Gastrocnemius medialis (tissue), 4 donors: ENCODE measurements around the gene MS4A4A. TPM values are rescaled to one million over a fixed set of nuclear protein-coding genes. Genes with fewer than 3 reads are reported as not detected.

Experiments used
- ATAC-seq, 2 donors: fragments of 150-250 bp; one replicate each; pipeline ENCODE4 v1.9.1; 2016
- DNase-seq, 2 donors: peaks; one replicate each; pipeline ENCODE4 v3.0.0-alpha.2; 2019
- H3K27ac ChIP-seq, 4 donors: fragments of 200-600 bp; sonication (generic); 1 replicate in 1 of 4; 2 replicates in 3 of 4; pipeline ENCODE4 v1.5.1; 2016 to 2018; ENCODE audit warnings: mild to moderate bottlenecking in 2 of 4, moderate library complexity in 1 of 4
- H3K27me3 ChIP-seq, 3 donors: fragments of 200-600 bp; sonication (generic) in 2 of 3; 1 replicate in 1 of 3; 2 replicates in 2 of 3; pipeline versions ENCODE4 v1.5.1 to v1.6.0; 2016 to 2019; ENCODE audit warnings: mild to moderate bottlenecking in 1 of 3, moderate library complexity in 1 of 3
- H3K36me3 ChIP-seq, 2 donors: fragments of 200-600 bp; sonication (generic) in 1 of 2; one replicate each; pipeline ENCODE4 v1.5.1; 2017 to 2018
- H3K4me1 ChIP-seq, 2 donors: fragments of 200-600 bp; sonication (generic) in 1 of 2; one replicate each; pipeline ENCODE4 v1.5.1; 2016 to 2017; ENCODE audit warnings: mild to moderate bottlenecking in 2 of 2
- H3K4me3 ChIP-seq, 4 donors: fragments of 200-600 bp; sonication (generic) in 3 of 4; 1 replicate in 1 of 4; 2 replicates in 3 of 4; pipeline ENCODE4 v1.5.1; 2016 to 2019; ENCODE audit warnings: mild to moderate bottlenecking in 2 of 4
- H3K9me3 ChIP-seq, 3 donors: fragments of 200-600 bp; sonication (generic) in 2 of 3; 1 replicate in 1 of 3; 2 replicates in 2 of 3; pipeline ENCODE4 v1.5.1; 2016 to 2019
- POLR2A ChIP-seq, 2 donors: fragments of 450-650 bp; IDR thresholded peaks; one replicate each; pipeline ENCODE4 v1.6.1; 2017; ENCODE audit warnings: antibody characterized with exemption in 2 of 2, mild to moderate bottlenecking in 2 of 2, moderate library complexity in 2 of 2
- in situ Hi-C, 4 donors: fragments of 200-750 bp; cut with MboI; loops; one replicate each; pipeline versions ENCODE4 v1.15.0 to v1.8.0; 2017; ENCODE audit warnings: low sequenced_read_pairs in 4 of 4
- intact Hi-C: fragments of 100-400 bp; cut with DNase I; formaldehyde crosslinking; loops from one replicate; pipeline ENCODE4 v1.15.1; 2023; ENCODE audit warnings: low total_unique reads
- total RNA-seq, 4 donors: library from RNA; depleted of rRNA; stranded (reverse); fragments of >200 nt; gene quantifications; one replicate each; pipeline versions ENCODE4 v1.1.0 to v1.2.3, GENCODE V29; 2016
- TF ChIP-seq, protein P1 (sequence below), 5 experiments: fragments of 450-650 bp in 3 of 5; fragments of 200-600 bp in 2 of 5; sonication (generic) in 2 of 5; IDR thresholded peaks in 4 of 5; conservative IDR thresholded peaks in 1 of 5; 1 replicate in 4 of 5; 2 replicates in 1 of 5; pipeline ENCODE4 v1.5.1; 2016 to 2019; ENCODE audit warnings: antibody characterized with exemption in 5 of 5, mild to moderate bottlenecking in 3 of 5, moderate library complexity in 3 of 5

MS4A4A gene
- total RNA-seq, 4 donors from 2014 or later: 5.8 to 15.6 (median 8.4) TPM

DNA sequence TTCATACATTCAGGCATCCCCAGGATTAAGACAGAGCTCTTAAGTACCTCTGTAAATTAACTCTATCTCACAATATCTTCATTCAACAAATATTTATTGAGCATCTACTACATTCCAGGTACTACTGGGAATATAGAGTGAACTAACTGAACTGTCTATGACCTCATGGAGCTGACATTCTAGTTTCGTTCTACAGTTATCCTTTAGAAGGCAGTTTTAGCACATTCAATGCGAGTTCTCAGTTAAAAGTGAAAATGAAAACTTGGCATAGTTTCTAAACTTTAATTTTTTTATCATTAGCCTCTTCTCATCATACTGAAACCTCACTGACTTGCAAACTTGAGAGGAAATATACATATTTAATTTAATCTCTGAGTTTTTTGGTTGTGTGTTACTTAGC, 35.9 kb downstream of the MS4A4A start:
- ATAC-seq: no peak
- H3K4me3 ChIP-seq: no peak overlapping the region
- no peaks in the 10 kb centered on the region for H3K9me3 ChIP-seq
- no peaks in the 10 kb centered on the region for H3K36me3 ChIP-seq
- H3K27ac ChIP-seq: no peak overlapping the region
- DNase-seq: no peak
- no peak for TF ChIP-seq POLR2A (IDR thresholded peaks at IDR 0.05)
- TF ChIP-seq, protein P1, sequence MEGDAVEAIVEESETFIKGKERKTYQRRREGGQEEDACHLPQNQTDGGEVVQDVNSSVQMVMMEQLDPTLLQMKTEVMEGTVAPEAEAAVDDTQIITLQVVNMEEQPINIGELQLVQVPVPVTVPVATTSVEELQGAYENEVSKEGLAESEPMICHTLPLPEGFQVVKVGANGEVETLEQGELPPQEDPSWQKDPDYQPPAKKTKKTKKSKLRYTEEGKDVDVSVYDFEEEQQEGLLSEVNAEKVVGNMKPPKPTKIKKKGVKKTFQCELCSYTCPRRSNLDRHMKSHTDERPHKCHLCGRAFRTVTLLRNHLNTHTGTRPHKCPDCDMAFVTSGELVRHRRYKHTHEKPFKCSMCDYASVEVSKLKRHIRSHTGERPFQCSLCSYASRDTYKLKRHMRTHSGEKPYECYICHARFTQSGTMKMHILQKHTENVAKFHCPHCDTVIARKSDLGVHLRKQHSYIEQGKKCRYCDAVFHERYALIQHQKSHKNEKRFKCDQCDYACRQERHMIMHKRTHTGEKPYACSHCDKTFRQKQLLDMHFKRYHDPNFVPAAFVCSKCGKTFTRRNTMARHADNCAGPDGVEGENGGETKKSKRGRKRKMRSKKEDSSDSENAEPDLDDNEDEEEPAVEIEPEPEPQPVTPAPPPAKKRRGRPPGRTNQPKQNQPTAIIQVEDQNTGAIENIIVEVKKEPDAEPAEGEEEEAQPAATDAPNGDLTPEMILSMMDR (IDR thresholded peaks at IDR 0.05 in 4 of 5, conservative IDR thresholded peaks at IDR 0.05 in 1 of 5): no peak
- intact Hi-C loops: no loop called here
- H3K4me1 ChIP-seq: no peaks in the 10 kb centered on the region
- in situ Hi-C loops: no loop called here
- H3K27me3 ChIP-seq: no peaks in the 10 kb centered on the region

- Histone ChIP-seq H3K27ac (no peak overlapping the region), H3K36me3 (no peaks in the 10 kb centered on the region), H3K4me3 (no peak overlapping the region), H3K27me3 (no peaks in the 10 kb centered on the region), H3K4me1 (no peaks in the 10 kb centered on the region), H3K9me3 (no peaks in the 10 kb centered on the region)
- in situ Hi-C loops (no loop called here), intact Hi-C loops (no loop called here)
- DNase-seq (no peak), ATAC-seq (no peak)
- TF ChIP-seq, protein P1 (IDR thresholded peaks at IDR 0.05 in 4 of 5, conservative IDR thresholded peaks at IDR 0.05 in 1 of 5): no peak
- TF ChIP-seq POLR2A (IDR thresholded peaks at IDR 0.05): no peak
Measured at GRCh38 chr11:60318726-60319125, 38.3 kb downstream of the MS4A4A start.

GRCh38 chr11:60321051-60321450, 40.6 kb downstream of the MS4A4A start:
- no peak for ATAC-seq
- DNase-seq: no peak
- Histone ChIP-seq H3K27me3 (no peaks in the 10 kb centered on the region), H3K9me3 (no peaks in the 10 kb centered on the region), H3K4me1 (no peaks in the 10 kb centered on the region), H3K27ac (no peak overlapping the region), H3K36me3 (no peaks in the 10 kb centered on the region), H3K4me3 (no peak overlapping the region)
- TF ChIP-seq, protein P1 (IDR thresholded peaks at IDR 0.05 in 4 of 5, conservative IDR thresholded peaks at IDR 0.05 in 1 of 5): no peak
- TF ChIP-seq POLR2A (IDR thresholded peaks at IDR 0.05): no peak
- intact Hi-C loops (no loop called here), in situ Hi-C loops (no loop called here)

DNA sequence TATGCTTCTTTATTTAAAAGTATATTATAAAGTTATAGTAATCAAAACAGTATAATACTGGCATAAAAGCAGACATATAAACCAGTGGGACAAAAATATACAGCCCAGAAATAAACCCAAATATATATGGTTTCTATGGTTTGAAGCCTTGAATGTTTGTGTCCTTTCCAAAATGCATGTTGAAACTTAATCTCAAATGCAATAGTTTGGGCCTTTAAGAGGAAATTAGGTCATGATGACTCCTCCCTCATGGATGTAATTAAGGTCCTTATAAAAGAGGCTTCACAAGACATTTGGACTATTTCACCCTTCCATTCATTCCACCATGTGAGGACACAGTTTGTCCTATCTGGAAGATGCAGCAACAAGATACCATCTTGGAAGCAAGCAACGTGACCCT, 46.5 kb downstream of the MS4A4A start, which contains the start of gene MS4A6E:
Gene MS4A6E (plus strand): TSS at position 301 of the 400 bp plus-strand sequence. CDS start 7,641 bp downstream, outside the sequence.
- intact Hi-C loops (no loop called here), in situ Hi-C loops (no loop called here)
- Histone ChIP-seq H3K4me3 (no peak within 1 kb of the TSS), H3K27me3 (no peaks in the 10 kb centered on the region), H3K27ac (no peak within 1 kb of the TSS), H3K36me3 (no peaks in the 10 kb centered on the region), H3K9me3 (no peaks in the 10 kb centered on the region), H3K4me1 (no peaks in the 10 kb centered on the region)
- ATAC-seq (no peak), DNase-seq (no peak)
- no peak for TF ChIP-seq POLR2A (IDR thresholded peaks at IDR 0.05)
- TF ChIP-seq, protein P1 (IDR thresholded peaks at IDR 0.05 in 4 of 5, conservative IDR thresholded peaks at IDR 0.05 in 1 of 5): no peak

GRCh38 chr11:60328460-60328859, 48.0 kb downstream of the MS4A4A start:
- no peak for DNase-seq
- no peak for ATAC-seq
- in situ Hi-C loops (no loop called here), intact Hi-C loops (no loop called here)
- no peak overlapping the region for H3K27ac ChIP-seq
- no peaks in the 10 kb centered on the region for H3K4me1 ChIP-seq
- H3K36me3 ChIP-seq: no peaks in the 10 kb centered on the region
- H3K4me3 ChIP-seq: no peak overlapping the region
- H3K9me3 ChIP-seq: no peaks in the 10 kb centered on the region
- no peaks in the 10 kb centered on the region for H3K27me3 ChIP-seq
- TF ChIP-seq POLR2A (IDR thresholded peaks at IDR 0.05): no peak
- TF ChIP-seq, protein P1 (IDR thresholded peaks at IDR 0.05 in 4 of 5, conservative IDR thresholded peaks at IDR 0.05 in 1 of 5): no peak
